Measurements from ENCODE around the gene ITGA7. TPM values are rescaled to one million over a fixed set of nuclear protein-coding genes. Genes with fewer than 3 reads are reported as not detected.

ITGA7 gene
- total RNA-seq, 1 donor from 2014 or later, result 43.4 TPM

- Histone ChIP-seq H3K27me3 (peaks cover 10% of the 10 kb centered on the region), H3F3A (ENCODE audit: low read depth) (no peaks in the 10 kb centered on the region), H3K79me2 (ENCODE audit: low read depth) (no peaks in the 10 kb centered on the region), H2AFZ (replicated peaks) (no peak overlapping the region), H3K27ac (no peak overlapping the region), H4K20me1 (ENCODE audit: low read depth) (no peaks in the 10 kb centered on the region), H3K4me2 (no peak overlapping the region), H3K9ac (no peak overlapping the region), H3K9me3 (ENCODE audit: low read depth) (no peaks in the 10 kb centered on the region), H3K36me3 (no peaks in the 10 kb centered on the region), H3K4me1 (no peaks in the 10 kb centered on the region), H3K4me3 (no peak overlapping the region)
- H3K27me3 Mint-ChIP-seq (ENCODE audit: insufficient read depth, low read depth), result peaks cover 8% of the 10 kb centered on the region
- no peaks in the 10 kb centered on the region for H3K4me1 Mint-ChIP-seq
- no peaks in the 10 kb centered on the region for H3K9me3 Mint-ChIP-seq
- no peak overlapping the region for H3K27ac Mint-ChIP-seq
- H3K4me3 Mint-ChIP-seq, result no peak overlapping the region
- no peak for DNase-seq (ENCODE audit: low spot score)
- TF ChIP-seq CTCF (IDR thresholded peaks at IDR 0.05) (no peak), EZH2phosphoT487 (IDR thresholded peaks at IDR 0.05) (no peak), EZH2 (IDR thresholded peaks at IDR 0.05) (no peak)
- no peaks in the 10 kb centered on the region for H3K36me3 Mint-ChIP-seq
Observed at GRCh38 chr12:55658635-55659391, 48.9 kb downstream of the ITGA7 start.

GRCh38 chr12:55658212-55658611, 49.5 kb downstream of the ITGA7 start:
- Histone ChIP-seq H3K79me2 (ENCODE audit: low read depth) (no peaks in the 10 kb centered on the region), H3K4me1 (no peaks in the 10 kb centered on the region), H3K4me3 (no peak overlapping the region), H3K36me3 (no peaks in the 10 kb centered on the region), H4K20me1 (ENCODE audit: low read depth) (no peaks in the 10 kb centered on the region), H3K9me3 (ENCODE audit: low read depth) (no peaks in the 10 kb centered on the region), H3K9ac (no peak overlapping the region), H3F3A (ENCODE audit: low read depth) (no peaks in the 10 kb centered on the region), H3K27me3 (peaks cover 10% of the 10 kb centered on the region), H2AFZ (replicated peaks) (no peak overlapping the region), H3K27ac (no peak overlapping the region), H3K4me2 (no peak overlapping the region)
- Mint-ChIP-seq H3K4me3 (no peak overlapping the region), H3K27ac (no peak overlapping the region), H3K9me3 (peaks cover under 1% of the 10 kb centered on the region), H3K36me3 (no peaks in the 10 kb centered on the region), H3K4me1 (no peaks in the 10 kb centered on the region), H3K27me3 (ENCODE audit: insufficient read depth, low read depth) (peaks cover 8% of the 10 kb centered on the region)
- DNase-seq (ENCODE audit: low spot score), result no peak
- TF ChIP-seq CTCF (IDR thresholded peaks at IDR 0.05) (no peak), EZH2phosphoT487 (IDR thresholded peaks at IDR 0.05) (no peak), EZH2 (IDR thresholded peaks at IDR 0.05) (no peak)

GRCh38 chr12:55657212-55657611, 50.5 kb downstream of the ITGA7 start:
- TF ChIP-seq EZH2phosphoT487 (IDR thresholded peaks at IDR 0.05), result no peak
- no peak for TF ChIP-seq CTCF (IDR thresholded peaks at IDR 0.05)
- no peak for TF ChIP-seq EZH2 (IDR thresholded peaks at IDR 0.05)
- peaks cover 4% of the 10 kb centered on the region for H3K9me3 Mint-ChIP-seq
- no peaks in the 10 kb centered on the region for H3K36me3 Mint-ChIP-seq
- no peak overlapping the region for H2AFZ ChIP-seq (replicated peaks)
- H3K9ac ChIP-seq, result no peak overlapping the region
- no peak overlapping the region for H3K27ac Mint-ChIP-seq
- H3K27ac ChIP-seq, result no peak overlapping the region
- no peaks in the 10 kb centered on the region for H3K4me1 ChIP-seq
- no peaks in the 10 kb centered on the region for H3K79me2 ChIP-seq (ENCODE audit: low read depth)
- H3K27me3 Mint-ChIP-seq (ENCODE audit: insufficient read depth, low read depth), result peaks cover 8% of the 10 kb centered on the region
- H3F3A ChIP-seq (ENCODE audit: low read depth), result no peaks in the 10 kb centered on the region
- H3K9me3 ChIP-seq (ENCODE audit: low read depth), result no peaks in the 10 kb centered on the region
- H3K27me3 ChIP-seq, result peaks cover 10% of the 10 kb centered on the region
- H3K36me3 ChIP-seq, result no peaks in the 10 kb centered on the region
- H3K4me2 ChIP-seq, result no peak overlapping the region
- H3K4me1 Mint-ChIP-seq, result no peaks in the 10 kb centered on the region
- no peak overlapping the region for H3K4me3 Mint-ChIP-seq
- no peak overlapping the region for H3K4me3 ChIP-seq
- no peak for DNase-seq (ENCODE audit: low spot score)
- H4K20me1 ChIP-seq (ENCODE audit: low read depth), result no peaks in the 10 kb centered on the region

Data from neural progenitor cell (in vitro differentiated cells).